Gastrocnemius medialis (tissue), 4 donors: ENCODE data around the gene DNAJA4.

Source experiments
- POLR2A ChIP-seq, 2 donors: fragments of 450-650 bp; IDR thresholded peaks; one replicate each; pipeline ENCODE4 v1.6.1; 2017; ENCODE audit warnings: antibody characterized with exemption in 2 of 2, mild to moderate bottlenecking in 2 of 2, moderate library complexity in 2 of 2
- TF ChIP-seq, protein P1 (sequence below), 5 experiments: fragments of 450-650 bp in 3 of 5; fragments of 200-600 bp in 2 of 5; sonication (generic) in 2 of 5; IDR thresholded peaks in 4 of 5; conservative IDR thresholded peaks in 1 of 5; 1 replicate in 4 of 5; 2 replicates in 1 of 5; pipeline ENCODE4 v1.5.1; 2016 to 2019; ENCODE audit warnings: antibody characterized with exemption in 5 of 5, mild to moderate bottlenecking in 3 of 5, moderate library complexity in 3 of 5

DNA sequence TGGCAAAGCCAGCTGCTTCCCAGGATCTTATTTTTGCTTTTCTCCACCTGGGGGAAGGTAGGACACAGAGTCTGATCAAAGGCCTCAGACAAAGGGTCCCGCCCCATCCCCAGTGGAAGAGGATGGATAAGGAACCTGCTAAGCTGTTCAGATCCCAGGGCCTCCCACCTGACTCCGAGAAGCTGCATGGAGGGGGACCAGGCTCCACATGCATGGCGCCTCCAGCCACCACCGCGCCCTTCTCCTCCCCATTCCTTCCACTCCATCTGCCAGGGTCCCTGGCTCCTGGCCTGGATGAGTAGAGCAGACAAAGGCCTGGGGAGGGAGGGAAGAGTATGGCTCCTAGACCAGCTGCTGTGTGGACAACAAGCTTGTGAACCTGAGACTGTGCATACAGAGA, 55.8 kb downstream of the DNAJA4 start:
- TF ChIP-seq, protein P1, sequence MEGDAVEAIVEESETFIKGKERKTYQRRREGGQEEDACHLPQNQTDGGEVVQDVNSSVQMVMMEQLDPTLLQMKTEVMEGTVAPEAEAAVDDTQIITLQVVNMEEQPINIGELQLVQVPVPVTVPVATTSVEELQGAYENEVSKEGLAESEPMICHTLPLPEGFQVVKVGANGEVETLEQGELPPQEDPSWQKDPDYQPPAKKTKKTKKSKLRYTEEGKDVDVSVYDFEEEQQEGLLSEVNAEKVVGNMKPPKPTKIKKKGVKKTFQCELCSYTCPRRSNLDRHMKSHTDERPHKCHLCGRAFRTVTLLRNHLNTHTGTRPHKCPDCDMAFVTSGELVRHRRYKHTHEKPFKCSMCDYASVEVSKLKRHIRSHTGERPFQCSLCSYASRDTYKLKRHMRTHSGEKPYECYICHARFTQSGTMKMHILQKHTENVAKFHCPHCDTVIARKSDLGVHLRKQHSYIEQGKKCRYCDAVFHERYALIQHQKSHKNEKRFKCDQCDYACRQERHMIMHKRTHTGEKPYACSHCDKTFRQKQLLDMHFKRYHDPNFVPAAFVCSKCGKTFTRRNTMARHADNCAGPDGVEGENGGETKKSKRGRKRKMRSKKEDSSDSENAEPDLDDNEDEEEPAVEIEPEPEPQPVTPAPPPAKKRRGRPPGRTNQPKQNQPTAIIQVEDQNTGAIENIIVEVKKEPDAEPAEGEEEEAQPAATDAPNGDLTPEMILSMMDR (IDR thresholded peaks at IDR 0.05 in 4 of 5, conservative IDR thresholded peaks at IDR 0.05 in 1 of 5): no peak
- no peak for TF ChIP-seq POLR2A (IDR thresholded peaks at IDR 0.05)
